NCI-H2171 (cell line): ENCODE results near the gene IRGQ.
"Not testable (repeated sequence)": the region's sequence is repeated elsewhere in the genome, so short reads cannot be mapped to it uniquely, and the experiment has no call there.

Source experiments
- DNase-seq: peaks from one replicate; lab custom pipeline; 2025; lab: John Stamatoyannopoulos, UW

Gene IRGQ, protein sequence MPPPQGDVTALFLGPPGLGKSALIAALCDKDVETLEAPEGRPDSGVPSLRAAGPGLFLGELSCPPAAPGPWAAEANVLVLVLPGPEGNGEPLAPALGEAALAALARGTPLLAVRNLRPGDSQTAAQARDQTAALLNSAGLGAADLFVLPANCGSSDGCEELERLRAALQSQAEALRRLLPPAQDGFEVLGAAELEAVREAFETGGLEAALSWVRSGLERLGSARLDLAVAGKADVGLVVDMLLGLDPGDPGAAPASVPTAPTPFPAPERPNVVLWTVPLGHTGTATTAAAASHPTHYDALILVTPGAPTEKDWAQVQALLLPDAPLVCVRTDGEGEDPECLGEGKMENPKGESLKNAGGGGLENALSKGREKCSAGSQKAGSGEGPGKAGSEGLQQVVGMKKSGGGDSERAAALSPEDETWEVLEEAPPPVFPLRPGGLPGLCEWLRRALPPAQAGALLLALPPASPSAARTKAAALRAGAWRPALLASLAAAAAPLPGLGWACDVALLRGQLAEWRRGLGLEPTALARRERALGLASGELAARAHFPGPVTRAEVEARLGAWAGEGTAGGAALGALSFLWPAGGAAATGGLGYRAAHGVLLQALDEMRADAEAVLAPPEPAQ

DNA sequence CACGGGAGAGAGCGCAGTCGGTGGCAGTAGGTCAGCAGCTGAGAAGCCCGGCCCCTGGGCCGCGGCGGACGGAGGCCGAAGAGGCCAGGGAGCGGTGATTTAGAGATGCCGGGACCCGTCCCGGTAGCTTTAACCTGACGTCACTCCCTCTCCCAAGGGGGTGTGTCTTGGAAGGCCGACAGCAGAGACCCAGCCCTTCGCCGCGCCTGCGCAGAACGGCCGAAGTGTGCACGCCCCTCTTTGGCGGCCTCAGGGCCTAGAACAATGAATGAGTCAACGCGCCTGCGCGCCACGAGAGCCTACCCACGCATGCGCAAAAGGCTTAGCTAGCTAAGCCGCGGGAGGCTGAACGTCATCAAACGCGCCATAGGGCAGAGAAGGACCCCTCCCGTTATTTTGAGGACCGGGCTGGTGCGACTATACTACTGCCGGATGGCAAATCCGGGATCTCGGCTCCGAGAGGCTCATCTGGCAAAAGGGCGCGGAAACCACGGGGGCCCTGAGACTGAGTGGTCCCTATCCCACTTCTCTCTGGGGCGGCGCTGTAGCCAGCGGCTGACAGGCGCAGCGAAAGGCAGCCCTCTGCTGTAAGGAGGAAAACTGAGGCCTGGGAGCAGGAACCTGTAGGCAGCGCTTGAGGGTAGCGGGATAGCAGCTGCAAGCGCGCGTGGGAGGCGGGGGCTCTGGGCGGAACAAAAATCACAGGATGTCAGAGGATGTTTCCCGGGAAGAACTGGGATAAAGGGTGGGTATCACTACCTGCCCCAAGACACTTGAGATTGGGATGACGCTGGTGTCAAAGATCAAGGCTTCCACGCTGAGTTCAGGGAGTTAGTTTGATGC is at the start of gene IRGQ, which contains the start of gene ZNF576:
TSS of gene IRGQ (minus strand) at position 136 of the 843 bp plus-strand sequence. CDS start 796 bp downstream, outside the sequence.
TSS of gene ZNF576 (plus strand) at position 597 of the 843 bp plus-strand sequence. CDS start 514 bp downstream, outside the sequence.
- peak; percentile 98 for DNase-seq

DNA sequence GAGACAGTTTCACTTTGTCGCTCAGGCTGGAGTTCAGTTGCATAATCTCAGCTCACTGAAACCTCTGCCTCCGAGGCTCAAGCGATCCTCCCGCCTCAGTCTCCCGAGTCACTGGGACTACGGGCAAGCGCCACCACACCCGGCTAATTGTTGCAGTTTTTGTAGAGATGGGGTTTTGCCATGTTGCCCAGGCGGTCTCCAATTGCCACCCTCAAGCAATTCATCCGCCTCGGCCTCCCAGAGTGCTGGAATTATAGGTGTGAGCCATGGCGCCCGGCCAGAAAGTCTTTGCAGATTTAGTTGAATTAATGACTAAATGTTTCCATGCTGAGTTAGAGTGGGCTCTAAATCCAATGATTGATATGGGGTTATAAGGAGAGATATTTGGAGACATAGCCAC is 48.2 kb upstream of the IRGQ start:
- DNase-seq = no peak

DNA sequence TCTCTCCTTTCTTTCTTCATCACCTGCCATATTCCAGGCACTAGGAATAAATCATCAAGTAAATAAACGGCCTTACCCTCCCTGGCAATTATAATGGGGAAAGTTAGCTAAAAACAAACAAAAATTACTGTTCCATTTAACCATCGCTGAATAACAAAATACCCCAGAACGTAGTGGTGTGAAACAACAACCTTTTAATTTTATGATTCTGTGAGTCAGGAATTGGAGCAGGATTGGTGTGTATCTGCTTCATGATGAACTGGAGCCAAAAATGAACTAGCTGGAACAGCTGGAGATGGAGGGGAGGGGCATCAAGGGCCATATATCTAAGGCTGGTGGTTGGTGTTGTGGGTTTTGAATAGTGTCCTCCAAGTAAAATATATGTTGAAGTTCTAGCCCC is 47.4 kb upstream of the IRGQ start:
- DNase-seq = no peak

DNA sequence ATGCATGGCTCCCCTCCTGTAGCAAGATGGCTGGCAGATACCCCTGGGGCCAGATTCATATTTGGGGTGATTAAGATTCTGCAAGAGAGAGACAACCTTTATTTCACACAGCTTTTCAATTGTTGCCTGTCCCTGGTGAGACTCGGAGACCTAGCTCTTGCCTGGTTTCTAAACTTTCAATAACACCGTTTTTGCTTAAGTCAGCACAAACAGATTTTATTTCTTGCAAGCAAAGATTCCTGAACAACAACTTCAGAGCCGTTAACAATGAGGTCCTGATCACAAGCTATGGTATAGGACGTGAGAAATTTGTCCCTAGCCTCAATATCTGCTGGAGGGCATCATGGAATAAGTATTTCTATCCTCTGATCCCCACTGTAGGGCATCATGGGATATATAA is 46.6 kb upstream of the IRGQ start:
- no peak for DNase-seq

DNA sequence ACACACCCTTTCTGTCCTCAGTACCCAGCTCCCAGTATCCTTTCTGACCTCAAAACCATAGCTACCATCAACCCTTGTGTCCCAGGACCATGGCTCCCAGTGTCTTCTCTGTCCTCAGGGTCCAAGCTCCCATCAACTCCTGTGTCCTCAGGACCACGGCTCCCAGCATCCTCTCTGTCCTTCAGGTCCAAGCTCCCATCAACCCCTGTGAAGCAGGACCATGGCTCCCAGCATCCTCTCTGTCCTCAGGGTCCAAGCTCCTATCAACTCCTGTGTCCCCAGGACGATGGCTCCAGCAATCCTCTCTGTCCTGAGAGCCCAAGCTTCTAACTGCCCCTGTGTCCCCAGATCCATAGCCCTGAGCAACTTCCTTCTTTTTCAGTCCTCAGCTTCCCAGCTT is 45.4 kb upstream of the IRGQ start:
- DNase-seq = no peak

DNA sequence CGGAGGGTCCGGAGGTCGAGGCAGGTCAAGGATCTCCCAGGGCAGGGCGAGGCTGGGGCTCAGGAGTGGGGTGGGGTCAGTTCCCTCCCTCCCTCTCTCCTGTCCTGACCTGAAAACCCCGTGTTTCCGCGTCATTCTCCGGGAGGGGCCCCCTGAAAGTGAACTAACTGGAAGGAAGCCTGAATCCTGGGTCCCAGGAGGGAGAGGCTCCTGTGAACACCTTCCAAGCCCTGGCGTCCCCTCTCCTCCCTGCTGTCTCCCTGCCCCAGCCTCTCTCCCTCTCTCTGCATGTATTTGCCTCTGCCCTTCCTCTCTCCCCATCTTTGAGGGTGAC is 44.5 kb upstream of the IRGQ start:
- DNase-seq = no peak

DNA sequence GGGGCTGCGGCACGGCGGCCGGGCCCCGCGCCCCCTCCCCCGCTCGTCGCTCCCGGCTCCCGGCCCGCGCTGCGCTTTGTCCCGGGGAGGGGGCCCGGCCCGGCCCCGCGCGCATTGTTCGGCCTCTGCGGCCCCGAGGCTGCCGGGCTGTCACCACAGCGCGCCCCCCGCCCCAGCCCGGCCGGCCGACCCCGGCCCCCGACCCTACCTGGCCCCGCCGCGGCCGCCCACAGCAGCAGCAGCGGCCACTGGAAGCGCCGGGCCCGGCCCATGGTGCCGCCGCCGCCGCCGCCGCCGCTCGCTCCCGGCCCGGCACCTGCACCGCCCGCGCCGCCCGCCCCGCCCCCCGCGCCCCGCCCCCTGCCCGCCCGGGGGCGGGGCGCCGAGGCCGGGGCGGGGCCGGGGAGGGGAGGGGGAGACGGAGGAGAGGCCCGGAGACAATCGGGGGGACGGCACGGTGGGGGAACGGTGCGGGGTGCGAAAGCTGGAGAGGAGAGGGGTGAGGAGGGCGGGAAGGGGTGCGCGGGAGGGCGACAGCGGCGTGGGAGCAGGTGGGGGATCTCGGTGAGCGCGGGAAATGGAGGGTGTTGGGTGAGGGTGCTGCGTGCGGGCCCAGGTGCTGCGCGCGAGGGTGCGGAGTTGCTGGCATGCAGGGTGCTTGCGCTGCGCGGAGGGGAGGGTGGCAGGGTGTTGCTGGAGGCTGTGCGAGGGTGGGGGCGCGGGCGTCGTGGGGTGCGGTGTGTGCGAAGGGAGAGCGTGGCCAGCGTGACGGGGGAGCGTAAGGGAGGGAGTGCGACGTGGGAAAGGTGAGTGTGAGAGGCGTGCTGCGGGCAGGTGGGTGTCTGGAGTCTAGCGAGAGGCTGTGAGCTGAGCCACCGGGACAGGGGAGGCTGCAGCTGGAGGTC is 43.8 kb upstream of the IRGQ start, which contains the start of gene CADM4:
TSS of gene CADM4 (minus strand) at position 332 of the 905 bp plus-strand sequence. CDS start at position 272, 60 bp downstream.
- peak; percentile 65 for DNase-seq

DNA sequence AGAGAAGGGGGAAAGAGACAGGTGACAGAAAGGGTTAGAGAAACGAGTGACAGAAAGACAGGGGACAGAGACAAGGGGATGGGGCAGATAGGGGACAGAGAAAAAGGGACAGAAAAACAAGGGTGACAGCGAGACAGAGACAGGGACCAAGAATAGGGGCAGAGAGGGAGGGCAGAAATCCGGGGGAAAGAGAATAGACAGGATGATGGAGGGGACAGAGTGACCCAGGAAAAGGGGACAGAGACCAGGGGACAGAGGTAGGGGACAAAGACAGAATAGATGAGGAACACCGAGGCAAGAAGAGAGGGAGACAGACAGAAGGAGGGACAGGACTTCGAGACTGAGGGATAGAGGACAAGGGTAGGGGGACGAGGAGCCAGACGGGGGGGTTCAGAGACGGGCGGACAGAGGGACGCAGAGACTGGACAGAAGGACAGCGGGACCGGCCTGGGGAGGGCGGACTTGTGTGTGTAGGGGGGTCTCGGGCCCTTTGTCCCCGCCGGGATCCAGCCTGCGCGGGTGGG is 43.1 kb upstream of the IRGQ start:
- no peak for DNase-seq

DNA sequence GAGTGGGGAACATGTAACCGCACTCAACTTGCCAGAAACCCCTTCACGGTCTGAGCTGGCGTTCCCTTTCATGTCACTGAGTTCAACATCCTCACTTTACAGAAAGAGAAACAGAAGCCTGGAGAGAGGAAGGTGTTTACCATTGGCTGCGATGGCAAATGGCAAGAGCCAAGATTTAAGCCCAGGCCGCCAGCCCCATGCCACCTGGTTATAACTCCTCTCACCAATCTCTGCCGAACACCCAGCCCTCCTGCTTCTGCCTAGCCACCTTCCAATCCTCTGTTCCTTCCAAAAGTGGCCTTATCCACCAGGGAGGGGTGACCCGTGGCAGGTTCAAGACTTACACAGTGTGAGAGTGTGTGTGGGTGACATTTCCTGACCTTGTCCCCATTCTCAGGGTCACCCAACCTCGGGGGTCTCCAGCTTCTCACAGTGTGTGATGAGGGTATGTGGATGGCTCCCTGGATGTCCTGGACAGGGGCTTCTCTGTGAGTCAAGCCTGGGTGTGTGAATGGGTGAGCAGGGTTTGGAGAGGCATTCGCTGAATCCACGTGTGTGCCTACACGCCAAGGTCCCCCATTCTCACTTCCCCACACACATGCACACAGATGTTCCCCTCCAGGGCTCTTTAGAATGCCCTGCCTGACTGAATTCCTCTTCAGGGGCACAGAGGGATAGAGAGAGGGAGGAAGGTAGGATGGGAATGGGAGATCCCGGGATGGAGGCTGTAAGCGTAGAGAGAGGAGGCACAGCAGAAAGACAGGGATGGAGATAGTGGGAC is 42.5 kb upstream of the IRGQ start:
- no peak for DNase-seq

DNA sequence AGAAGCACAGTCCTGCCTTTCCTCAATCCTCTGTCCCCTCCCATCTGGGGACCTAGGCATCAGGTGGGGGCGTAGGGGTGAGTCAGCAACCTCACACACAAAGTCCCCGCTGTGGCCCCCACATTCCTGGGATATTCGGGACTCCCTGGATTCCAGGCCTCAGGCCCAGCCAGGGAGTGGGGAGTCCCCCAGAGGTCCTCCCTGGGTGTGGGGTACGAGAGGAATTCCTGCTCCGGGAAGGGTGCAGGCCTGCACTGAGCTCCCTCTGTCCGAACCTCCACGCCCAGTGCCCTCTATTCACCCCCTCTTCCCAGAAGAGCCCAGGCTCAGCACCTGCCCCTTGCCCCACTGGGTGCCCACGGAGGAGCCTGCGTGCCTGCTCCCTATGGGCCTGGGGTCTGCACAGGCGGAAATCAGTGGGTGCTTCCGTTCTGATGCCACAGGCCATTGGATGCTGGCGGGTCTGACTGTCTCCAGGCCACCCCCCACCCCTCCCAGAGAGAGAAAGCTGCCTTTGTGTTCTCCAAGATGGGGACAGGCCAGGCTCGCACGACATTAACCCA is 40.3 kb upstream of the IRGQ start:
- DNase-seq = no peak

DNA sequence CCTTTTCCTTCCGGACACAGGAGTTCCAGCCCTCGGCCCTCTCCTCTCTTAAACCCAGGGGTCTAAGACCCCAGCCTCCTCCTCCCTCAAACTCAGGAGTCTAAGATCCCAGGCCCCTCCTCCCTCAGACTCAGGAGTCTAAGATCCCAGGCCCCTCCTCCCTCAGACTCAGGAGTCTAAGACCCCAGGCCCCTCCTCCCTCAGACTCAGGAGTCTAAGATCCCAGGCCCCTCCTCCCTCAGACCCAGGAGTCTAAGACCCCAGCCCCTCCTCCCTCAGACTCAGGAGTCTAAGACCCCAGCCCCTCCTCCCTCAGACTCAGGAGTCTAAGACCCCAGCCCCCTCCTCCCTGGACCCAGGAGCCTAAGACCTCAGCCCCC is 39.6 kb upstream of the IRGQ start:
- DNase-seq = not testable (repeated sequence)

DNA sequence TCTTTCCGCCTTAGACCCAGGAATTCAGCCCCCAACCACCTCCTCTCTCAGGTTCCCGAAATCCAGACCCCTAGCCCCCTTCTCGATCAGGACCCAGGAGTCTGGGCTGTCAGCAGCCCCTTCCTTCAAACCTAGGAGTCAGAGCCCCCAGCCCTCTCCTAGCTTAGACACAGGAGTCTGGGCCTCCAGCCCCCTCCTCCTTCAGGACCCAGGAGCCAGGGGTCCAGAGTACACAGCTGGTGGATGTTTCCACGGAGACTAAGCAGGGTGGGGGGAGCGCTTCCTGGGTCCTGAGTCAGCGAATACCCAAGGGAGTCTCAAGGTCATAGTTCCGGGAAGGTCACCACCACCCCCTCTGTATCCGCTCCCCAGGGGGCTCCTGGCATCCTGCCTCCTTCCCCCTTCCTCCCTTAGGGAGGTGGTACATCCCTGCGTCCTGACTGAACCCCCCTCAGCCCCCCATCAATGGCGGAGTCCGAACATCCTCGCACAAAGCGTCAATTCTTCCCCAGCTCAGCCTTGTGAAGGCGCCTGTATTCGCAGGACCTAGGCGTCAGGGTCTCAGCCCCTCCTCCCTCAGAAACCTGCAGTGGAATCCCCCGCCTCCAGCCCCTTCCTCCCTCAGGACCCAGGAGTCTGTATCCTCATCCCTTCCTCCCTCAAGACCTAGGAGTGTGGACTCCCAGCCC is 39.1 kb upstream of the IRGQ start:
- DNase-seq = no peak

DNA sequence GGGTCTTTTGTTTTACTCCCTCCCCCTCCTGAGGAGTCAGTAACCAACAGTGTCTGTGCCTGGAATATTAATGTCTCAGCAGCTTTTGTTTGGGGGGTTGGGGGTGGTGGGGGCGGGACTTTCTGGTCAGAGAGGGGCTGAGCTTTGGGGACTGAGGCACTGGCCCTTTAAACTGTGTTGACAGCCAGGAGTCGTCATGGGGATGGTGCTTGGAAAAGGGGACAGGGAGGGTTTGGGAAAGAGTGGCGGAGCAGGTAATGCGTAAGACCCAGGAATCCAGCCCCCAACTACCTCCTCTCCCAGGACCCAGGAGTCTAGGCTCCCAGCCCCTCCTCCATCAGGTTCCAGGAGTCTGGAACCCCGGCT is 38.6 kb upstream of the IRGQ start:
- DNase-seq = no peak

DNA sequence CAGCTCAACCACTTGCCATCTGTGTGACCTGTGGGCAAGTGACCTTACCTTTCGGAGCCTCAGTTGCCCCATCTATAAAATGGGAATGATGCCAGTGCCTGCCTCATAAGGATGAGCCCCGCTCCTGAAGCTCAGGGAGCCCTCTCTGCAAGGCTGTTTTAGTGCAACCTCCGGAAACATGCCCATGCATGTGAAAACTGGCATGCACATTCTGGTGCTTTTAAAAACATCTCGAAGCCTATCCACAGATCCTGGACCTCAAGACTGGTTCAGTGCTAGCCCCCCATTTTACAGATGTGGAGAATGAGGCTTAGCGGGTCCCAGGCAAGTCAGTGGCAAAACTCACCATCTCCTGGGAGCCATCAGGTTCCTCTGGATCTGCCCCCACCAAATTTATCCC is 38.1 kb upstream of the IRGQ start:
- DNase-seq = no peak

DNA sequence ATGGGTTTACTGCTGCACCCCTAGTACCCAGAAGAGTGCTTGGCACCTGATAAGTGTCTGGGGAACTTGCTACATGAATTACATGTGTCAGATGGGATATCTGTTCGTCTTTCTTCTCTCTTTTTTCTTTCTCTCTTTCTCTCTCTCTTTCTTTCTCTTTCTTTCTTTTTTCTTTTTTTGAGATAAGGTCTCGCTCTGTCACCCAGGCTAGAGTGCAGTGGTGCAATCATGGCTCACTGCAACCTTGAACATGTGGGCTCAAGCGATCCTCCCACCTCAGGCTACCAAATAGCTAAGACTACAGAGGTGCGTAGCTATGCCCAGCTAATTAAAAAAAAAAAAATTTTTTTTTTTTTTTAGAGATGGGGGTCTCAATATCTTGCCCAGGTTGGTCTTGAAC is 37.6 kb upstream of the IRGQ start:
- DNase-seq = no peak

DNA sequence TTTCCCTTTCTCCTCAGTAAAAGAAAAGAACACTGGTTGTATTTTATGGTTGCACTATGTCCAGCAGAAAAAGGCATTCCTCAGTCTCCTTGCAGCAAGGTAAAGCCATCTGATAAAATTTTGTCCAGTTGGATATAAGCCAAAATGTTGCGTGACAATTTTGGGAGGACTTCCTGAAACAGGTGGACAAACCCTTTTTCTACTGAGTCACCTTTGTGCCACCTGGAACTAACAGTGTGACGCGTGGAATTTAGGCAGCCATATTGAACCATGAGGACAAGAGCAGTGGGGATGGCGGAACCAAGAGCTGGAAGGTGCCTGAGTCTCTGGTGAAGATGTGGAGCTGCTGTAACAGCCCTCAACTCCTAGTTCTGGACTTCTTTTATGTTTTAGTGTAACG is 35.6 kb upstream of the IRGQ start:
- DNase-seq = no peak

DNA sequence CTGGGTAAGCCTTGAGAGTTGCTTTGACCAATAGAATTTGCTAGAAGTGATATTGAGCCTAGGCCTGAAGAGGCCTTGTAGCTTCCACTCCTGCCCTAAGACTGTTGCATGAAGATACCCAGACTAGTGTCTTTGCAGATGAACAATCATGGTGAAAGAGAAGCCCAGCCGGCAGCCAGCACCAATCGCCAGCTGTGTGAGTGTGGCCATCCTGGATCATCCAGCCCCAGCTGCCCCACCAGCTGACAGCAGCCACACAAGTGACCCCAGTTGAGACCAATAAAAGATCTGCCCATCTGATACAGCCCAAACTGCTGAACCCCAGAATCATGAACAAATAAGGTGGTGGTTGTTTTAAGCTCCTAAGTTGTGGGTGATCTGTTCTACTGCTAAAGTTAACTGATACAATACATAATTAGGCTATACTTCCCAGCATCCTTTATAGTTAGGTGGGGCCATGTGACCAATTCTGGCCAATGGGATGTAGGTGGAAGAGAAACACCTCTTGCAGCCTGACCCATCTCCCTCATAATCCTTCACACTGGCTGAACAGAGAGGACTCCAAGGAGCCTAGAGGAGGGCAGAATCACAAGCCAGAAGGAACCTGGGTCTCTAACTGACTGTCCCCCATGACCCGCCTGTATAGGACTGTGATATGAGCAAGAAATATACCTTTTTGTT is 32.9 kb upstream of the IRGQ start:
- DNase-seq = no peak

DNA sequence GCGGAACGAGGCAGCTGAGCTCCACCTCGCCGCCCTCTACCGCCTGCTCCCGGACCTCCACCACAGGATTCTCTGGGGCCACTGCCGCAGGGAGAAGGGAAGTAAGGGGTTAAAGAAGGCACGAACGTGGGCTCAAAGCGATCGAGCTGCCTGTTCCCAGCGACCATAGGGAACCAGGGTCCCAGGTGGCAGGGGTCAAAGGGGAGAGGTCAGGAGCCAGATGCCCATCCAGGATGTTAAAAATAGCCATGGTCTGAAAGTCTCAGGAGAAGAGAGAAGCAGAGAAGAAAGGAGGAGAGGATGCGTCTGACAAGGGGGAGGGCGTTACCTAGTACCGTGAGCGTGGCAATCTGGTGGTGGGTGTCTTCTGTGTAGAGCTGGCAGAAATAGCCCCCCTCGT is 30.9 kb upstream of the IRGQ start:
- no peak for DNase-seq

DNA sequence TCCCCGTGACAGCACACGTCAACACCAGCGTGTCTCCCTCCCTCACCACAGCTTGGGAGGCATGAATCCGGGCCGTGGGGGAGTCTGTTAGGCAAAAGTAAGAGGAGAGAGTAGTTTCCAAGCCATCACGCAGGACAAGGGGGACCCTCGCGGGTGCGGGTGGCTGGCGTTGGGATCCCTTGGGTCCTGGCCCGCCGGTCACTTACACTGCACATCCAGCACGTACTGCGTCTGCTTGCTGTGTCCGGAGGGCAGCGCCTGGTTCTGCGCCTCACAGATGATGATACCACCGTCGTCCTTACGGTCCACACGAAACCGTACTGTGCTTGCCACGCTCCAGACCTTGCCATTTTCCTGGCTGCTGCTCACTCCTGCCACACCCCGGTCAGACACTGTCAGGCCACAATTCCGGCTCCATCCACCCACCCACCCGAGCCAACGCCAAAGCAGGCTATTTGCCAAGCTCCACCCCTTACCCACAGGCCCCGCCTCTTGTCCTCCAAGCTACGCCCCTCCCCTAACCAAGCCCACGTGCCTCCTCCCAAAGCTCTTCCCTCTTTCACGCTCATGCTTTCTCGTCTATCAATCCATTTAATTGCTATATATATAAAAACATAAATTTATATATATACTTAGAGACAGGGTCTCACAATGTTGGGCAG is 30.1 kb upstream of the IRGQ start:
- no peak for DNase-seq
